Measurements from ENCODE around the gene MAGEA6. TPM values are rescaled to one million over a fixed set of nuclear protein-coding genes. Genes with fewer than 3 reads are reported as not detected.
"Not testable (repeated sequence)": the region's sequence is repeated elsewhere in the genome, so short reads cannot be mapped to it uniquely, and the experiment has no call there.

Gene MAGEA6
- total RNA-seq, result not detected

DNA sequence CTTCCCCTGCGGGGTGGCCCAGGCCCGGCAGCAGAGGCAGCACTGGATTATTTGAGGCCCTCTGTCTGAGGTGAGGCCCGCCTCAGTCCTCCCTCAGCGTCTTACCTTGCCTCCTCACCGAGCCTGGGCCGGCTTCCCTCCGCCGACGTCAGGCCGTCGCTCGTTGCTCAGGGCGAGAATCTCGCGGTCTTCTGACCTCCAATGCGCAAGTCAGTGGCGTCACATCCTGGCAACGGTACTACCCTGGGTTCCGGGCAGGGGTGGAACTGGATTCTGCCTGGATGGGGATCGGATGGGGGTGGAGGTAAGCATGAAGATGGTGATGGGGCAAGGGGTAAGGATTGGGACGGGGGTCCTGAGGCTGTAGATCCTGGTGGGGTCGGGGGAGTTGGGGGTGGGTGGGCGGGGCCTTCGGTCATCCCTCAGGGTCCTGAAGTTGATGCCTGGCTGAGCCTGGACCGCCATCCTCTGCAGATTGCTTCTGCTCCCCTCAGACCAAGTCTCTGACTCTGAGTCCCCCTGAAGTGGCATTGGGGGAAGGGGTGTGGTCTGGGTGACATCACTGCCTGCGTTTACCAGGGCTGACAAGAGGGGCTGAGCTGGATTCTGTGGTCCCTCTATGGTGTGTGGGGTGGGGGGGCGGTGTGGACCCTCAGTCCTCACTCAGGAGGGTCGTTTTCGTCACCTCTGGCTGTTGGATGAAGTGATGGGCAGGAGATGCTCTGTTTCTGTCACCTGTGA is at the start of gene MAGEA6:
Gene MAGEA6 (minus strand): TSS at position 141 of the 741 bp plus-strand sequence. CDS start 2,039 bp downstream, outside the sequence.
- H3K4me3 Mint-ChIP-seq; H3K27me3 Mint-ChIP-seq; H3K36me3 Mint-ChIP-seq (ENCODE audit: low read depth); H3K9me3 Mint-ChIP-seq; H3K27ac Mint-ChIP-seq; DNase-seq; H3K4me1 Mint-ChIP-seq; POLR2A ChIA-PET: not testable (repeated sequence)
- CTCF ChIA-PET, result interaction anchor here (0.6 kb wide), 1 partner anchor 1461 kb away, joined by 3 read pairs; no protein-coding TSS in a partner anchor

DNA sequence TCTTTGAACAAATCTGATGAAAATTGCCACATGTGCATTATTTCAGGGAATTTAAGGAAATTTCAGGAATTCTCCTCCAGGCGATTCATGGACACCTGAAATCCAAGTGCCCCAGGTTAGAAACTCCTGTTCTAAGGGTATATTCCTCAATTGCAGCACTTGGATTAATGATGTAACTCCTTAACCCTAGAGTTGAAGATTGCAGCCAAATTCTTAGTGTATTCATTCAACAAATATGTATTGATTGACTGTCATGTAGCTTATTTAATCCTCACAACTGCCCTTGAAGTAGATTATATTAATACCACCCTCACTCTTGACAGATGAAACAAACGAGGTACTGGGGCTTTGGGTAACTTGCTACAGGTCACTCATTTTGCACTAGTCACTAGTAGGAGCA is 49.8 kb upstream of the MAGEA6 start:
- ChIA-PET CTCF (no interaction called here), POLR2A (no interaction called here)
- Mint-ChIP-seq H3K9me3 (no peaks in the 10 kb centered on the region), H3K36me3 (ENCODE audit: low read depth) (no peaks in the 10 kb centered on the region), H3K27ac (no peak overlapping the region), H3K4me3 (no peak overlapping the region), H3K4me1 (peaks cover 3% of the 10 kb centered on the region), H3K27me3 (peaks cover 7% of the 10 kb centered on the region)
- DNase-seq, result no peak

- peaks cover 7% of the 10 kb centered on the region for H3K27me3 Mint-ChIP-seq
- no peak overlapping the region for H3K27ac Mint-ChIP-seq
- peaks cover 11% of the 10 kb centered on the region for H3K4me1 Mint-ChIP-seq
- H3K4me3 Mint-ChIP-seq, result no peak overlapping the region
- ChIA-PET POLR2A (no interaction called here), CTCF (no interaction called here)
- DNase-seq, result no peak
- no peaks in the 10 kb centered on the region for H3K36me3 Mint-ChIP-seq (ENCODE audit: low read depth)
- no peaks in the 10 kb centered on the region for H3K9me3 Mint-ChIP-seq
Measured at GRCh38 chrX:152818356-152818755, 48.9 kb upstream of the MAGEA6 start.

- DNase-seq, result no peak
- peaks cover 5% of the 10 kb centered on the region for H3K27me3 Mint-ChIP-seq
- no peaks in the 10 kb centered on the region for H3K36me3 Mint-ChIP-seq (ENCODE audit: low read depth)
- CTCF ChIA-PET, result interaction anchor here (0.9 to 1.0 kb wide), 2 partner anchors 15 to 215 kb away, joined by 3 read pairs; no protein-coding TSS in a partner anchor
- no peak overlapping the region for H3K27ac Mint-ChIP-seq
- POLR2A ChIA-PET, result no interaction called here
- H3K9me3 Mint-ChIP-seq, result no peaks in the 10 kb centered on the region
- H3K4me1 Mint-ChIP-seq, result peaks cover 16% of the 10 kb centered on the region
- H3K4me3 Mint-ChIP-seq, result no peak overlapping the region
Measured at GRCh38 chrX:152817078-152817764, 47.7 kb upstream of the MAGEA6 start.

GRCh38 chrX:152814048-152814447 is 44.6 kb upstream of the MAGEA6 start:
- Mint-ChIP-seq H3K4me3 (no peak overlapping the region), H3K27me3 (peaks cover 4% of the 10 kb centered on the region), H3K4me1 (peaks cover 16% of the 10 kb centered on the region), H3K36me3 (ENCODE audit: low read depth) (no peaks in the 10 kb centered on the region), H3K9me3 (no peaks in the 10 kb centered on the region), H3K27ac (no peak overlapping the region)
- POLR2A ChIA-PET, result no interaction called here
- DNase-seq, result no peak
- CTCF ChIA-PET, result no interaction called here

- Mint-ChIP-seq H3K27me3 (peaks cover 4% of the 10 kb centered on the region), H3K4me1 (peaks cover 16% of the 10 kb centered on the region), H3K4me3 (no peak overlapping the region), H3K9me3 (no peaks in the 10 kb centered on the region), H3K27ac (no peak overlapping the region), H3K36me3 (ENCODE audit: low read depth) (no peaks in the 10 kb centered on the region)
- POLR2A ChIA-PET, result no interaction called here
- no peak for DNase-seq
- CTCF ChIA-PET, result no interaction called here
Measured at GRCh38 chrX:152813206-152813605, 43.7 kb upstream of the MAGEA6 start.

DNA sequence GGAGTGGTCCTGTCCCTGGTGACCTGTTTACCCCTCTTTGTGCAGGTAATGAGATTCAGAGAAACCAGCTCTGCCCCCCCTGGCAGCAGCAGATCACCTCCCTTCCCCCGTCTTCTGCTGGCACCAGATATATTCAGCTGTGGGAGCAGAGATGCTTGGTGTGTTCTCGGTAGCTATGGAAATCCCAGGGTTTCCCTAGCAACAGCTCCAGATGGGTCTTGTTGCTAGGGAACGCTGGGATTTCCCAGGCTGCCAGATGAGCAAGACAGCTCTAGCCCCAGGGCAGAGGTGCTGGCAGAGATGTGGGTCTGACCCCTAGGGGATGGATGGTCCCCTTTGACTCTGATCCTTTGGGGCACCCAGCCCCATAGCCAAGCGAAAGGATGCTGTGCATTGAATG is 40.9 kb upstream of the MAGEA6 start:
- Mint-ChIP-seq H3K27ac (no peak overlapping the region), H3K27me3 (no peaks in the 10 kb centered on the region), H3K9me3 (no peaks in the 10 kb centered on the region), H3K4me1 (peaks cover 16% of the 10 kb centered on the region), H3K4me3 (no peak overlapping the region), H3K36me3 (ENCODE audit: low read depth) (no peaks in the 10 kb centered on the region)
- CTCF ChIA-PET, result no interaction called here
- POLR2A ChIA-PET, result no interaction called here
- no peak for DNase-seq

- Mint-ChIP-seq H3K27me3 (peaks cover 7% of the 10 kb centered on the region), H3K36me3 (ENCODE audit: low read depth) (no peaks in the 10 kb centered on the region), H3K4me1 (no peaks in the 10 kb centered on the region), H3K4me3 (no peak overlapping the region), H3K27ac (no peak overlapping the region), H3K9me3 (no peaks in the 10 kb centered on the region)
- ChIA-PET POLR2A (no interaction called here), CTCF (interaction anchor here (0.5 kb wide), 1 partner anchor 1185 kb away, joined by 3 read pairs; no protein-coding TSS in a partner anchor)
- DNase-seq, result no peak
Measured at GRCh38 chrX:152806035-152806434, 36.5 kb upstream of the MAGEA6 start.

DNA sequence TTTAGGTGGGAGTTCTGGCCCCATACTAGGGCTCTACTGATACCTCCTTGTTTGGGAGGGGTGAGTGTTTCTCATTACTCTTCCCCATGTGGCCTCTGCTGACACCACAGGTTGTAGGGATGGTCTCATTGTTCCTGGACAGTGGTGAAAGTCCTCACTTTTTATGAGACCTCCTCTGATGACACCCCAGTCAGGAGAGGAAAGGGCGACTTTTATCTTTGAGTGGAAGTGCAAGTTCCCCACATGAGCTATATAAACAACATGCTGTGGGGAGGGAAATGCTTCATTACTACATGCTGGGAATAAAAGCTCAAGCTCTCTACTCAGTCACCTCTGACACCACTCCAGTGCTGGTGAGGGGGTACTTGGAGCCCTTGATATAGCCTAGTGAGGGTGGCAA is 29.5 kb upstream of the MAGEA6 start:
- Mint-ChIP-seq H3K9me3 (no peaks in the 10 kb centered on the region), H3K4me1 (no peaks in the 10 kb centered on the region), H3K27me3 (peaks cover 14% of the 10 kb centered on the region), H3K36me3 (ENCODE audit: low read depth) (no peaks in the 10 kb centered on the region), H3K4me3 (no peak overlapping the region), H3K27ac (no peak overlapping the region)
- DNase-seq, result no peak
- CTCF ChIA-PET, result no interaction called here
- POLR2A ChIA-PET, result no interaction called here

DNA sequence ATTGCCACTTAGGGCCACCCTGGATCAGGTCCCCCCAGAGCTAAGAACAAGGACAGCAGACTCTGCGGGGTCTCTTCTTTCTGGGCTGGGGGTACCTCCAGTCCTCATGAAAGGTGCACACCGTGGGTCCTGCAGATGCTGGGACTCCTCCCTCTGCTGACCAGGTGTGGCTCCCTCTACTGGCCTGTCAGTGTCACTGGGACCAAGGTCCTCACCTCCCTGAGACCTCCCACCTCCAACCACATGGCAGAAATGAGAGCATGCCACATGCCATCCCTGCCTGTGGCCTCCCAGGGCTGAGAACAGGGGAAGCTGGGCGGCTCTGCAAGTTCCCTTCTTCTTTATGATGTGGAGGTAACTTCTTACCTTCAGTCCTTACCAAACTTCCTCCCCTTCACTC is 17.6 kb upstream of the MAGEA6 start:
- H3K36me3 Mint-ChIP-seq (ENCODE audit: low read depth); DNase-seq; POLR2A ChIA-PET; H3K27ac Mint-ChIP-seq; H3K27me3 Mint-ChIP-seq; H3K9me3 Mint-ChIP-seq; CTCF ChIA-PET; H3K4me1 Mint-ChIP-seq; H3K4me3 Mint-ChIP-seq: not testable (repeated sequence)

GRCh38 chrX:152766562-152766961 is 2.9 kb downstream of the MAGEA6 start:
- POLR2A ChIA-PET; H3K9me3 Mint-ChIP-seq; H3K4me3 Mint-ChIP-seq; H3K4me1 Mint-ChIP-seq; H3K27me3 Mint-ChIP-seq; DNase-seq; CTCF ChIA-PET; H3K27ac Mint-ChIP-seq; H3K36me3 Mint-ChIP-seq (ENCODE audit: low read depth): not testable (repeated sequence)

- H3K36me3 Mint-ChIP-seq (ENCODE audit: low read depth); H3K4me1 Mint-ChIP-seq; POLR2A ChIA-PET; CTCF ChIA-PET; H3K4me3 Mint-ChIP-seq; DNase-seq; H3K9me3 Mint-ChIP-seq; H3K27me3 Mint-ChIP-seq; H3K27ac Mint-ChIP-seq: not testable (repeated sequence)
Measured at GRCh38 chrX:152761582-152761981, 7.9 kb downstream of the MAGEA6 start.

DNA sequence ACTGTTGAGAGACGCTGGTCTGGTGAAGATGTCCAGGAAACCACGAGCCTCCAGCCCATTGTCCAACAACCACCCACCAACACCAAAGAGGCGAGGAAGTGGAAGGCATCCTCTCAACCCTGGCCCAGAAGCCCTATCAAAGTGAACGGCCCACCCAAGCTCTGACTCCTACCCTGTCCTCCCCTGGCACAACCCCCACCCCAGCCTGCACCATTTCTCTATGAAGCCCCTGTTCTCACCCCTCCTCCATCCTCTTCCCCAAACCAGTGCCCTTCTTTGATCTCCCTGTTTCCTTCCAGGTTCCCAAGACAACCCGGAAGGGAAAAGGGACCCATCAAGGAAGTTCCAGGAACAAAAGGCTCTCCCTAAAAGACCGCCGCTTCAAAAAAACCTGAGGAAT is 9.9 kb downstream of the MAGEA6 start:
- H3K4me1 Mint-ChIP-seq; POLR2A ChIA-PET; CTCF ChIA-PET; H3K36me3 Mint-ChIP-seq (ENCODE audit: low read depth); H3K27ac Mint-ChIP-seq; H3K27me3 Mint-ChIP-seq; H3K9me3 Mint-ChIP-seq; H3K4me3 Mint-ChIP-seq; DNase-seq: not testable (repeated sequence)

DNA sequence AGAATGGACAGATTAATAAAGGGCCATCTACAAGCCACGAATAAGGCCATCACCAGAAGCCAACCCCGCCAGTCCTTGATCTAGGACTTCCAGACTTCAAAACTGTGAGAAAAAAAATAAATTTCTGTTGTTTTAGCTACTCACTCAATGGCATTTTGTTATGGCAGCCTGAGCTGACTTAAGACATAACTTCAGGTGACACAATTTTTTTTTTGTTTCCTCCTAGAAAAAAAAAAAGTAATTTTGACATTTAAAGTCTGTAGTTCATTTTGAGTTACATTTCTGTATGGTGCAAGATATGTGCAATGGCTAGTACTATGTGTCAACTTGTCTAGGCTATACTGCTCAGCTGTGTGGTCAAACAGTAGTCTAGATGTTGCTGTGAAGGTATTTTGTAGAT is 10.6 kb downstream of the MAGEA6 start, which contains the start of gene CSAG3:
Gene CSAG3 (plus strand): TSS at position 301 of the 400 bp plus-strand sequence.
- H3K4me1 Mint-ChIP-seq; POLR2A ChIA-PET; H3K4me3 Mint-ChIP-seq; DNase-seq; H3K9me3 Mint-ChIP-seq; H3K27me3 Mint-ChIP-seq; H3K36me3 Mint-ChIP-seq (ENCODE audit: low read depth); CTCF ChIA-PET; H3K27ac Mint-ChIP-seq: not testable (repeated sequence)

Data from activated CD4-positive, alpha-beta T cell treated with anti-CD3 and anti-CD28 coated beads, Interleukin-2, amount 10 ng/mL, durations not matched to agents 7 days and 5 days (primary cell).